Germinal center (tissue), 1 donor: ENCODE results near the gene ENPP3.

Experiments used
- DNase-seq: peaks from one replicate; pipeline ENCODE4 v3.0.0; 2012; ENCODE audit warnings: mixed read lengths, low spot score

The ENPP3 gene

GRCh38 chr6:131636880-131637792 is at the start of gene ENPP3:
Gene ENPP3 (plus strand): TSS chr6:131637302. CDS start chr6:131637385, 83 bp downstream.
- no peak for DNase-seq

GRCh38 chr6:131587909-131588308 is 49.2 kb upstream of the ENPP3 start:
- DNase-seq = no peak

DNA sequence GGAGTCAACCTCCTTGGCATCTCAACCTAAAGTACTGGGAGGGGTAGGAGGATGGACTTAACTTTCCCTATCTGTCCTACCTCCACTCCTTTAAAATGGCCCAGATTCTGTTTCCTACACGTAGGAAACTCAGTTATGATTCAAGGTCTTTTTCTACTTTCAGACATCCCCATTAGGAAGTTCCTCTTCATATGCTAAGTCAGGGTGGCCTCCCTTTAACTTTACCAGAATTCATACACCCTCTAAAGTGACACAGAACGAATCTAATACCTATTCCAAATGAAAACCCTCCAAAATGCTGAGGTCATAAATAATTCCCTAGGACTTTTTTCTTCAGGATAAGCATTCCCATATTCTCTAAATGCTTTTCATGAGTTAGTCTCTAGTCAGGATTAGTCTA is 48.5 kb upstream of the ENPP3 start:
- DNase-seq = no peak

- DNase-seq = no peak
Measured at GRCh38 chr6:131592935-131593334, 44.2 kb upstream of the ENPP3 start.

- no peak for DNase-seq
Measured at GRCh38 chr6:131594074-131594473, 43.0 kb upstream of the ENPP3 start.

GRCh38 chr6:131597446-131597845 is 39.7 kb upstream of the ENPP3 start:
- no peak for DNase-seq

DNA sequence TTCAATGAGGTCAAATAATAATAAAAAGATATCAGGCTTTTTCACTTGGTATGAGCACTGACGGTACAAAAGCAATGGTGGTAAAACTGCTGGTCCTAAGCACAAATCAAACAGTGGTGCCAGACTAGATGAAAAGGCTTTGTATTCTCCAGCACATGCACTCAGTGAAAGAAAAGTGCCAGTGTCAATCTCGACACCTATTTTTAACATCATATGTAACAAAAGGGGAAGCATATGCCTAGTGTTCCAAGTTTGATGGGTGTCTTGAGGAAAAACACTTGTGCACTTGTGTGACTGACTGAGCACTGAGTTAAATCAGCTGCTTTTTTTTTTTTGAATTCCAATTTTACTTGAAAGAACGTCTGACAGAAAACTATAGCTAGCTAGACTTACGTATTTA is 36.4 kb upstream of the ENPP3 start:
- DNase-seq = no peak

GRCh38 chr6:131602781-131603312 is 34.3 kb upstream of the ENPP3 start:
- DNase-seq = no peak

DNA sequence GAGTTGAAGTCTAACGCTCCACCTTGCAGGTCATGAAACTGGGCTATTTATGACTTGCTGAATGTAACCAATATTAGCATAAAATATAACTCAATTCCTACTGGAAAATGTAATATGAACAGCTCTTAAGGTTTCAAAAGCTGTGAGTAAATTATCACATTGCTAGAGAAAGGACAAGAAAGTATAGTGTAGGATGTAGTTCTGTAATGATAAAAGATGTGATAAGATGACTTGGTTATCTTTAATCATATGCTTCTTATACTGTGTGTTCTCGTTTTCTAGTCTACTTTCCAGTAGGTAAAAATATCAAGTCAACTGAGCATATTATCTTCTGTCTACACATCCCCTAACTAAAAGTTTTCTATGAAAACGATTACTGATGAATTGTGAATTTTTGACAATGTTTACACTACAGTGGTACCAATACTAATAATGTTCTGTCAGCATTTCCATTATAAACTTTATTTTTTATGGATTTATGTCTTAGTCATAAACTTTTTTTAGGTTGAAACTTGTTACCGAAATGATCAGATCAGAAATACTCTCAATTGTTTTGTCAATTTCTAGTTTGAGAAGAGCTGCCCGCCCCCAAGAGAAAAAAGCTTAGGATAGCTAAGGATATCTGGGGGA is 23.7 kb upstream of the ENPP3 start:
- no peak for DNase-seq

DNA sequence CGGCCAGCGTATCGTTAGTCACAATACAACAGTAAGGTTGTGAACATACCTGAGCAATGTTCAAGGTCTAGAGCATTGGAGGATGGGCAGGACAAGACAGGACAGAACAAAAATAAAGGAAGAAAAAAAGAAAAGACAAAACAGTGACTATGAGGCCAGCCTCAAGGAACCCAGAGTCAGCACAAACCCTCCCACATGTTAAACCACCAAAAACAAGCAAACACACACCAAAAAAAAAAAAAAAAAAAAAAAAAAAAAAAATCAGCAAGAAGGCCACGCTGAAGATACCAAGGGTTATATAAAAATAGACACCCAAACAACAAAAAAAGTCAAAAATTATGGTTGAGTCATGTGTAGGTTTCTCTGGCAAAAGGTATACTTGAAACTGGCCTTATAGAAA is 21.8 kb upstream of the ENPP3 start:
- DNase-seq = no peak

- peak; percentile 90 for DNase-seq
Measured at GRCh38 chr6:131627724-131628682, 9.1 kb upstream of the ENPP3 start, which contains the start of gene MED23. Gene MED23 (minus strand): TSS chr6:131628242. CDS start chr6:131628049, 193 bp downstream.

- no peak for DNase-seq
Measured at GRCh38 chr6:131628726-131629125, 8.4 kb upstream of the ENPP3 start.

DNA sequence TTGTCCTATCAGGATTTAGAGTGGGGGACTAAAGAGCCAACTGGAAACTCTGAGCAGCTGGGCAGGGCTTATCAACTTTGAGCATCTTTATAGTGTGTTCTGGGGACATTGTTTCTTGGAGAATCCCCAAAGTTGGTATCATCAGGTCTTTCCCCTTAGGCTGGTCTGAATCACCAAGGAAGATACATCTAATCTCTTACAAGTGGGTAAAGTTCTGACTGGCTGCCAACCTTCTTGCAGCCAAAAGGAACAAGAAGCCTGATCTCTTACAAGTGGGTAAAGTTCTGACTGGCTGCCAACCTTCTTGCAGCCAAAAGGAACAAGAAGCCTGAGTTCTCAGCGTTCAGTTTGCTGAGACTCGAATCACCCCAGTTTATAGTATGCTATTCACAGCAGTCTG is 7.5 kb upstream of the ENPP3 start:
- DNase-seq = no peak

- no peak for DNase-seq
Measured at GRCh38 chr6:131631625-131632289, 5.3 kb upstream of the ENPP3 start.

GRCh38 chr6:131635384-131636340 is 1.4 kb upstream of the ENPP3 start:
- peak; percentile 71 for DNase-seq

GRCh38 chr6:131638013-131638412 is 911 bp downstream of the ENPP3 start:
- no peak for DNase-seq

DNA sequence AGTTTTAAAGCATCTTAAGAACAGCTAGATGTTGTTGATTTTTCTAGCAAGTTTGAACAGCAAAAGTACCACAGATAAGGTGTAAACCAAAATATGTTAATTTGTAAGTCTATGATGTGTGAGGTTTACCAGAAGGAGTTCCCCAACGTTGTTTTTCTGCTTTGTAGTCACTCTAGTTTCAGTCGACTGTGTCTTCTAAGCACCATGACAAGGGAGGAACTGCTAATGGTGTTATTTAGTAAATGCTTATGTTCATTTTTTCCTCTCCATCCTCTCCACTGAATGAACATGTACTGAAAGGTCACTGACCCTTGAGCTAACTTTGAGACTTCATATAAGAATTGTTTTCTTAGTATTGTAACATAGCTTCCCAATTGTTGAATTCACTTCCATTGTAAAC is 3.0 kb downstream of the ENPP3 start:
- no peak for DNase-seq

- no peak for DNase-seq
Measured at GRCh38 chr6:131640576-131640975, 3.5 kb downstream of the ENPP3 start.

DNA sequence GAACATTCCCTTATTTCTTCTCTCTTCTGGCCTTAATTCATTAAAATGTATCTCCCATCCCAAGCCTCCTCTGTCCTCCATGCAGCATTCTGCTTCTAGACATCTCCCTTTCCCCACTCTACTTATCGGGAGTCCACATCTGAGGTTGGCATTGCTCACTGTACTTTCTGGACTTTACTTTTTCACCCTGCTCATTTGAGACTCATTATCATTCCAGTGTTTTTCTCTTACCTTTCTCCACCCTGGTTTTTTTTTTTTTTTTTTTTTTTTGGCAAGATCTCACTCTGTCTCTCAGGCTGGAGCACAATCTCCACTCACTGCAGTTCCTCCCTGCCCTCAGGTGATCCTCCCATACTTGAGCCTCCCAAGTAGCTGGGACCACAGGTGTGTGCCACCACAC is 4.5 kb downstream of the ENPP3 start:
- no peak for DNase-seq

GRCh38 chr6:131642565-131642964 is 5.5 kb downstream of the ENPP3 start:
- DNase-seq = no peak
